Right atrium auricular region (tissue), 2 donors: ENCODE measurements around the gene SH3TC2. TPM values are rescaled to one million over a fixed set of nuclear protein-coding genes. Genes with fewer than 3 reads are reported as not detected.

Experiments used
- DNase-seq: peaks from one replicate; pipeline ENCODE4 v3.0.0-alpha.2; 2019; ENCODE audit warnings: low spot score
- H3K27ac ChIP-seq, 2 donors: fragments of 200-600 bp; sonication (generic); 1 replicate in 1 of 2; 2 replicates in 1 of 2; pipeline ENCODE4 v1.5.1; 2016 to 2019
- H3K27me3 ChIP-seq, 2 donors: fragments of 200-600 bp; sonication (generic); one replicate each; pipeline versions ENCODE4 v1.5.1 to v1.6.0; 2017 to 2019
- H3K36me3 ChIP-seq: fragments of 200-600 bp; sonication (generic); one replicate; pipeline ENCODE4 v1.5.1; 2016
- H3K4me1 ChIP-seq, 2 donors: fragments of 200-600 bp; sonication (generic); one replicate each; pipeline versions ENCODE4 v1.5.1 to v1.6.0; 2017 to 2019
- H3K4me3 ChIP-seq, 2 donors: fragments of 200-600 bp; sonication (generic); 1 replicate in 1 of 2; 2 replicates in 1 of 2; pipeline ENCODE4 v1.5.1; 2017 to 2019; ENCODE audit warnings: mild to moderate bottlenecking in 1 of 2, moderate library complexity in 1 of 2
- H3K9me3 ChIP-seq, 2 donors: fragments of 200-600 bp; sonication (generic); one replicate each; pipeline ENCODE4 v1.5.1; 2019
- total RNA-seq, 2 donors: library from RNA; depleted of rRNA; stranded (reverse); fragments of >200 nt; gene quantifications; one replicate each; pipeline ENCODE4 v1.1.0, GENCODE V29; 2016
- TF ChIP-seq, protein P1 (sequence below), 2 donors: fragments of 200-600 bp; sonication (generic); IDR thresholded peaks; one replicate each; pipeline ENCODE4 v1.5.1; 2019; ENCODE audit warnings: antibody characterized with exemption in 2 of 2

Gene SH3TC2
- total RNA-seq, 2 donors from 2014 or later: 4.7 to 13.1 TPM

- Histone ChIP-seq H3K27me3 (no peaks in the 10 kb centered on the region), H3K36me3 (no peaks in the 10 kb centered on the region), H3K4me3 (no peak overlapping the region), H3K9me3 (no peaks in the 10 kb centered on the region), H3K27ac (no peak overlapping the region), H3K4me1 (no peaks in the 10 kb centered on the region)
- DNase-seq: no peak
- TF ChIP-seq, protein P1, sequence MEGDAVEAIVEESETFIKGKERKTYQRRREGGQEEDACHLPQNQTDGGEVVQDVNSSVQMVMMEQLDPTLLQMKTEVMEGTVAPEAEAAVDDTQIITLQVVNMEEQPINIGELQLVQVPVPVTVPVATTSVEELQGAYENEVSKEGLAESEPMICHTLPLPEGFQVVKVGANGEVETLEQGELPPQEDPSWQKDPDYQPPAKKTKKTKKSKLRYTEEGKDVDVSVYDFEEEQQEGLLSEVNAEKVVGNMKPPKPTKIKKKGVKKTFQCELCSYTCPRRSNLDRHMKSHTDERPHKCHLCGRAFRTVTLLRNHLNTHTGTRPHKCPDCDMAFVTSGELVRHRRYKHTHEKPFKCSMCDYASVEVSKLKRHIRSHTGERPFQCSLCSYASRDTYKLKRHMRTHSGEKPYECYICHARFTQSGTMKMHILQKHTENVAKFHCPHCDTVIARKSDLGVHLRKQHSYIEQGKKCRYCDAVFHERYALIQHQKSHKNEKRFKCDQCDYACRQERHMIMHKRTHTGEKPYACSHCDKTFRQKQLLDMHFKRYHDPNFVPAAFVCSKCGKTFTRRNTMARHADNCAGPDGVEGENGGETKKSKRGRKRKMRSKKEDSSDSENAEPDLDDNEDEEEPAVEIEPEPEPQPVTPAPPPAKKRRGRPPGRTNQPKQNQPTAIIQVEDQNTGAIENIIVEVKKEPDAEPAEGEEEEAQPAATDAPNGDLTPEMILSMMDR (IDR thresholded peaks at IDR 0.05): no peak
Measured at GRCh38 chr5:149015126-149015525, 47.7 kb downstream of the SH3TC2 start.

DNA sequence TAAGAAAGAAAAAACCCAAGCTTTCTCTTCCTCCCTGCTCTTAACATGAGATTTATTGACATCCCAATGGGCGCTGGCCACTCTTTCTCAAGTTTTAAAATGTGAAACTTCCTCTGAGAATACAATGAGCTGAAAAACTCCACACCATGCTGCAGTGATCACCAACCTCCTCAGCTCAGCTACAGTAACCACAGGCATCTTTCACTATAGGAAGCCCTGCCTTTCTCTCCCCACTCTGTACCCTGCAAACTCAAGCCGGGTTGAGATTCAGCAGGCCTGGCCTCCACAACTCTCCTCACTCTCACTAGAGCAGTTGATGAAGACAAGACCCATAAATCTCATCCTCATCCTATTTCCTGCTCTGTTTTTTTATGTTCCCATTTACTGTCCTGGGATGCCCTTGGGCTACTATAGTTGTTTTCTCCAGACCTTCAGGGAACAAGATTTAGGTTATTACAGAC lies 48.3 kb downstream of the SH3TC2 start:
- no peaks in the 10 kb centered on the region for H3K36me3 ChIP-seq
- H3K4me1 ChIP-seq: no peaks in the 10 kb centered on the region
- TF ChIP-seq, protein P1 (IDR thresholded peaks at IDR 0.05): no peak
- no peak overlapping the region for H3K27ac ChIP-seq
- no peaks in the 10 kb centered on the region for H3K27me3 ChIP-seq
- H3K4me3 ChIP-seq: no peak overlapping the region
- no peaks in the 10 kb centered on the region for H3K9me3 ChIP-seq
- DNase-seq: no peak

DNA sequence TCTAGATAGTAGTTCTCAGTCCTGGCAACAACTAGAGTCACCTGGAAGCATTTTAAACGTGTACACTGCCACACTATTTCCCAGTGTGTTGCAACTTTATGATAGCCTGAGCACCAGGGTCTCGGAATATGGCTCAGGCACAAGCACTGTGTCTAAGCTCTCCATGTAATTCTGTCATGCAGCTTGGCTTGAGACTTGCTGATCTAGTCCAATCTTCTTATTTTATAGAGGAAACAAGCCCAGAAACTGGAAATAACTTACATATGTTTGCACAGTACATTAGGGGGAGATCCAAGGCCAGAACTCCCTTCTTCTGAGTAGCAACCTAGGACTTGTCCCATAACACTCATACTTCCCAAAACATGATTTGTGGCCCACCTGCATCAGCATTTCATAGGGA lies 49.1 kb downstream of the SH3TC2 start:
- no peaks in the 10 kb centered on the region for H3K36me3 ChIP-seq
- no peak for DNase-seq
- H3K27ac ChIP-seq: no peak overlapping the region
- TF ChIP-seq, protein P1 (IDR thresholded peaks at IDR 0.05): no peak
- no peak overlapping the region for H3K4me3 ChIP-seq
- no peaks in the 10 kb centered on the region for H3K27me3 ChIP-seq
- H3K9me3 ChIP-seq: no peaks in the 10 kb centered on the region
- H3K4me1 ChIP-seq: no peaks in the 10 kb centered on the region

DNA sequence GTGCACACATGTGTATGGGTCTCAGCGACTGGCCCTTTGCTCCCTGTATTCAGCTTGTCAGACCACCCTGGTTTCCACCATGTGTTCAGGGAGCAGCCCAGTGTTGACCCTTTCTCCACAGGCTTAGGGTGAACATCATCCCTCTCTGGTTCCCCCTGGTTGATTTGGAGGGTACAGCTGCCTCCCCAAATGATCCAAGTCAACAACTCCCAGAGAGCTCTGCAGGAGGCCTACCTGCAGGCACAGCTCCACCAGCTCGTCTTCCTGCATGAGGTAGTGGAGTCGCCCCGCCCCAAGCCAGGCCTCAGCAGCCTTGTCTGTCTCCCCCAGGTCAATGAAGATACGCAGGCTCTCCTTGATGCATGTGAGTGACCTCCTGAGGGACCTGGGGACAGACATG lies 50.5 kb downstream of the SH3TC2 start:
- TF ChIP-seq, protein P1 (IDR thresholded peaks at IDR 0.05): no peak
- Histone ChIP-seq H3K4me3 (no peak overlapping the region), H3K27ac (no peak overlapping the region)

GRCh38 chr5:149011728-149012127 lies 51.1 kb downstream of the SH3TC2 start:
- TF ChIP-seq, protein P1 (IDR thresholded peaks at IDR 0.05): no peak
- no peak overlapping the region for H3K27ac ChIP-seq
- no peaks in the 10 kb centered on the region for H3K27me3 ChIP-seq
- no peaks in the 10 kb centered on the region for H3K9me3 ChIP-seq
- H3K4me1 ChIP-seq: no peaks in the 10 kb centered on the region
- H3K36me3 ChIP-seq: no peaks in the 10 kb centered on the region
- H3K4me3 ChIP-seq: no peak overlapping the region
- no peak for DNase-seq

More for the DNA sequence above, 50.5 kb downstream of the SH3TC2 start:
- DNase-seq: no peak
- no peaks in the 10 kb centered on the region for H3K9me3 ChIP-seq
- no peaks in the 10 kb centered on the region for H3K4me1 ChIP-seq
- no peaks in the 10 kb centered on the region for H3K36me3 ChIP-seq
- H3K27me3 ChIP-seq: no peaks in the 10 kb centered on the region

GRCh38 chr5:149011084-149011483 lies 51.8 kb downstream of the SH3TC2 start:
- no peak overlapping the region for H3K27ac ChIP-seq
- H3K27me3 ChIP-seq: no peaks in the 10 kb centered on the region
- no peaks in the 10 kb centered on the region for H3K4me1 ChIP-seq
- DNase-seq: no peak
- H3K36me3 ChIP-seq: no peaks in the 10 kb centered on the region
- TF ChIP-seq, protein P1 (IDR thresholded peaks at IDR 0.05): no peak
- H3K4me3 ChIP-seq: no peak overlapping the region
- no peaks in the 10 kb centered on the region for H3K9me3 ChIP-seq
